HepG2 (cell line): Measurements from ENCODE around the gene TMEM139. TPM values are rescaled to one million over a fixed set of nuclear protein-coding genes. Genes with fewer than 3 reads are reported as not detected.

ENCODE experiments used
- ATAC-seq: fragments of 200-7000 bp; cut with Tn5 transposase; 3 replicates; pipeline ENCODE4 v1.9.1; 2020; ENCODE audit warnings: mild to moderate bottlenecking, moderate library complexity
- BruUV-seq: library from RNA; stranded (reverse); fragments of 400-500 nt; replicated peaks from 2 replicates; lab custom pipeline; 2021; lab: Mats Ljungman, UMichigan
- CTCF ChIA-PET: fragments of 300-600 bp; formaldehyde crosslinking; extraction: SDS; loops from one replicate; lab custom pipeline; 2021; ENCODE audit warnings: low total read pairs, inconsistent platforms, low intra/inter-chr PET ratio; lab: Yijun Ruan, JAX
- POLR2A ChIA-PET: fragments of 350-600 bp; sonication (Branson Sonifier 250); formaldehyde crosslinking; loops from one replicate; lab custom pipeline; 2020; ENCODE audit warnings: antibody characterized with exemption, inconsistent platforms; lab: Yijun Ruan, JAX
- DNase-seq: peaks from one replicate; pipeline ENCODE4 v3.0.0-alpha.2; 2015; ENCODE audit warnings: low spot score
- FAIRE-seq: peaks from 3 replicates; lab custom pipeline; 2011; peaks lifted over from hg19 to GRCh38; lab: Jason Lieb, UNC
- H2AFZ ChIP-seq: one replicate; pipeline ENCODE4 v1.6.1; 2011; ENCODE audit warnings: low read length, inconsistent platforms
- H3K27ac ChIP-seq: fragments of 300-600 bp; 3 replicates; pipeline ENCODE4 v1.8.0; 2011; ENCODE audit warnings: mixed run types, mild to moderate bottlenecking, mixed read lengths, low read length, inconsistent platforms; ENCODE audit not compliant: insufficient read depth; ENCODE audit errors: extremely low read length
- H3K27me3 ChIP-seq, 2 experiments: fragments of 200-600 bp in 1 of 2; 2 replicates in 1 of 2; 3 replicates in 1 of 2; pipeline versions ENCODE4 v1.6.0 to v1.8.0; 2011; ENCODE audit warnings: low read length in 2 of 2, mild to moderate bottlenecking in 2 of 2, moderate library complexity in 2 of 2, inconsistent platforms in 1 of 2; ENCODE audit not compliant: insufficient read depth in 2 of 2, control insufficient read depth in 1 of 2
- H3K36me3 ChIP-seq, 2 experiments: fragments of 200-600 bp in 1 of 2; replicated peaks in 1 of 2; 2 replicates in 1 of 2; 3 replicates in 1 of 2; pipeline versions ENCODE4 v1.5.1 to v1.8.0; 2011; ENCODE audit warnings: low read length in 2 of 2, inconsistent platforms in 1 of 2; ENCODE audit not compliant: insufficient read depth in 2 of 2, control insufficient read depth in 1 of 2
- H3K4me1 ChIP-seq: 2 replicates; pipeline ENCODE4 v1.5.1; 2012; ENCODE audit warnings: low read length, inconsistent platforms; ENCODE audit not compliant: insufficient read depth
- H3K4me2 ChIP-seq: 2 replicates; pipeline ENCODE4 v1.6.0; 2011; ENCODE audit warnings: low read depth, low read length, inconsistent platforms
- H3K4me3 ChIP-seq, 3 experiments: fragments of 200-600 bp in 1 of 3; sonication (generic), shearing (Covaris generic) in 1 of 3; replicated peaks in 1 of 3; 2 replicates each; pipeline ENCODE4 v1.5.1; 2011 to 2016; ENCODE audit warnings: low read length in 3 of 3, inconsistent platforms in 2 of 3, low read depth in 2 of 3, mild to moderate bottlenecking in 2 of 3, control low read depth in 1 of 3, mixed read lengths in 1 of 3; ENCODE audit not compliant: insufficient read depth in 1 of 3
- H3K79me2 ChIP-seq: one replicate; pipeline ENCODE4 v1.6.1; 2011; ENCODE audit warnings: low read length, inconsistent platforms; ENCODE audit not compliant: insufficient read depth
- H3K9ac ChIP-seq: 2 replicates; pipeline ENCODE4 v1.6.0; 2011; ENCODE audit warnings: mild to moderate bottlenecking, low read depth, low read length, inconsistent platforms; ENCODE audit not compliant: insufficient read depth
- H3K9me3 ChIP-seq: 2 replicates; pipeline ENCODE4 v1.5.1; 2012; ENCODE audit warnings: mild to moderate bottlenecking, low read length
- H4K20me1 ChIP-seq: 2 replicates; pipeline ENCODE4 v1.6.0; 2011; ENCODE audit warnings: inconsistent platforms, mild to moderate bottlenecking, low read length, moderate library complexity; ENCODE audit not compliant: insufficient read depth
- MTF1 ChIP-seq: sonication (generic); formaldehyde crosslinking; IDR thresholded peaks from 2 replicates; pipeline ENCODE4 v1.5.0; 2020; ENCODE audit warnings: missing genetic modification reagents
- PCBP2 ChIP-seq: fragments of 200-400 bp; formaldehyde crosslinking; optimal IDR thresholded peaks from 2 replicates; pipeline ENCODE3; 2018; ENCODE audit warnings: low read length, low read depth; ENCODE audit not compliant: poor library complexity, severe bottlenecking
- WGBS: methylation state at CpG from one replicate; pipeline ENCODE4 v1.1.6; 2017; ENCODE audit warnings: low lambda C conversion rate; 5-methylcytosine and 5-hydroxymethylcytosine counted together
- in situ Hi-C: cut with HindIII; loops from 2 replicates; pipeline ENCODE4 v1.10.0; 2017; ENCODE audit warnings: low pct_unique_long_range_greater_than_20kb; ENCODE audit not compliant: extremely low pct_ligation_motif_present
- intact Hi-C: fragments of 100-400 bp; cut with micrococcal nuclease; formaldehyde crosslinking; loops from one replicate; pipeline ENCODE4 v1.10.0; 2022; ENCODE audit not compliant: unreplicated experiment
- polyA plus RNA-seq, 8 experiments: library from polyadenylated mRNA; depleted of rRNA in 3 of 8; stranded (reverse) in 7 of 8; unstranded in 1 of 8; fragments of >200 nt; fragmentation: Illumina TruSeq in 4 of 8; extraction: Trizol in 4 of 8; gene quantifications; 2 replicates each; pipeline versions ENCODE4 v1.2.1 to v1.2.3, GENCODE V29; 2011 to 2016; ENCODE audit warnings: low read depth in 4 of 8, missing spikeins in 1 of 8, mixed read lengths in 1 of 8; ENCODE audit not compliant: insufficient read depth in 1 of 8
- total RNA-seq, 5 experiments: library from RNA; depleted of rRNA; stranded (reverse); fragments of >200 nt; fragmentation: Illumina TruSeq; extraction: Trizol; gene quantifications; 2 replicates each; pipeline ENCODE4 v1.2.3, GENCODE V29; 2016; ENCODE audit warnings: low read depth in 1 of 5
- TF ChIP-seq, protein P1 (sequence below): sonication (generic); formaldehyde crosslinking; IDR thresholded peaks from 2 replicates; pipeline ENCODE4 v1.8.1; 2023; ENCODE audit warnings: missing genetic modification reagents, inconsistent platforms, borderline replicate concordance
- TF ChIP-seq, protein P2 (sequence below): sonication (generic); formaldehyde crosslinking; IDR thresholded peaks from 2 replicates; pipeline ENCODE4 v1.5.0; 2020; ENCODE audit warnings: mild to moderate bottlenecking, missing genetic modification reagents, moderate library complexity

Gene TMEM139
- total and polyA plus RNA-seq, 2 of the 13 experiments (the other 11 are each of a cell fraction or from before 2014, with no cell fraction given): 7.9 to 14.0 TPM

DNA sequence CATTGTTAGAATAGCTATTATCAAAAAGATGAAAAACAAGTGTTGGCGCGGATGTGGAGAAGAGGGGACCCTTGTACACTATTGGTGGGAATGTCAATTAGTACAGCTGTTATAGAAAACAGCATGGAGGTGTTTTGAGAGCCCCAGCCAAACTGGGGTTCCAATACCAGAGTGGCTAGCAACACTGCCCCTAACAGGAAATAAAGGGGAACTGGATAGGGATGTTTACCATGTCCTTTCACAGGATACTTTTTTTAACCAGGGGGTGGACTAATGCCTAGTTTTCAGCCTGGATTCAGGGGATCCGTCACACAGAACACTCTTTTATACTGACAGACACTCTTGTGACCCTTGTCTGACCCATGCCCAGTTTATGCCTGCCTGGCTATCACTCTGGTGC lies 28.4 kb upstream of the TMEM139 start:
- no TSS peak for BruUV-seq
- no peak for DNase-seq
- Histone ChIP-seq H2AFZ (no peak overlapping the region), H3K36me3 (no peaks in the 10 kb centered on the region), H3K4me1 (peaks cover 17% of the 10 kb centered on the region), H3K4me3 (no peak overlapping the region), H4K20me1 (no peaks in the 10 kb centered on the region), H3K79me2 (no peaks in the 10 kb centered on the region), H3K27ac (no peak overlapping the region), H3K9ac (no peak overlapping the region), H3K4me2 (no peak overlapping the region), H3K9me3 (no peaks in the 10 kb centered on the region), H3K27me3 (no peaks in the 10 kb centered on the region)
- ATAC-seq: peak; percentile 50; the same call in 2 of the 3 replicates
- FAIRE-seq: no peak
- CTCF ChIA-PET: no interaction called here
- in situ Hi-C loops: no loop called here
- intact Hi-C loops: no loop called here
- TF ChIP-seq MTF1 (CRISPR knock-in tag): no peak
- TF ChIP-seq, protein P1, sequence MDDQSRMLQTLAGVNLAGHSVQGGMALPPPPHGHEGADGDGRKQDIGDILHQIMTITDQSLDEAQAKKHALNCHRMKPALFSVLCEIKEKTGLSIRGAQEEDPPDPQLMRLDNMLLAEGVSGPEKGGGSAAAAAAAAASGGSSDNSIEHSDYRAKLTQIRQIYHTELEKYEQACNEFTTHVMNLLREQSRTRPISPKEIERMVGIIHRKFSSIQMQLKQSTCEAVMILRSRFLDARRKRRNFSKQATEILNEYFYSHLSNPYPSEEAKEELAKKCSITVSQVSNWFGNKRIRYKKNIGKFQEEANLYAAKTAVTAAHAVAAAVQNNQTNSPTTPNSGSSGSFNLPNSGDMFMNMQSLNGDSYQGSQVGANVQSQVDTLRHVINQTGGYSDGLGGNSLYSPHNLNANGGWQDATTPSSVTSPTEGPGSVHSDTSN (CRISPR knock-in tag): no peak
- TF ChIP-seq, protein P2, sequence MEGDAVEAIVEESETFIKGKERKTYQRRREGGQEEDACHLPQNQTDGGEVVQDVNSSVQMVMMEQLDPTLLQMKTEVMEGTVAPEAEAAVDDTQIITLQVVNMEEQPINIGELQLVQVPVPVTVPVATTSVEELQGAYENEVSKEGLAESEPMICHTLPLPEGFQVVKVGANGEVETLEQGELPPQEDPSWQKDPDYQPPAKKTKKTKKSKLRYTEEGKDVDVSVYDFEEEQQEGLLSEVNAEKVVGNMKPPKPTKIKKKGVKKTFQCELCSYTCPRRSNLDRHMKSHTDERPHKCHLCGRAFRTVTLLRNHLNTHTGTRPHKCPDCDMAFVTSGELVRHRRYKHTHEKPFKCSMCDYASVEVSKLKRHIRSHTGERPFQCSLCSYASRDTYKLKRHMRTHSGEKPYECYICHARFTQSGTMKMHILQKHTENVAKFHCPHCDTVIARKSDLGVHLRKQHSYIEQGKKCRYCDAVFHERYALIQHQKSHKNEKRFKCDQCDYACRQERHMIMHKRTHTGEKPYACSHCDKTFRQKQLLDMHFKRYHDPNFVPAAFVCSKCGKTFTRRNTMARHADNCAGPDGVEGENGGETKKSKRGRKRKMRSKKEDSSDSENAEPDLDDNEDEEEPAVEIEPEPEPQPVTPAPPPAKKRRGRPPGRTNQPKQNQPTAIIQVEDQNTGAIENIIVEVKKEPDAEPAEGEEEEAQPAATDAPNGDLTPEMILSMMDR (CRISPR knock-in tag): 0 out of 2 replicates have a peak, but pooled peaks have one; percentile 5
- WGBS: 65% methylated on average over 3 of the region's 3 CpGs
- POLR2A ChIA-PET: no interaction called here

DNA sequence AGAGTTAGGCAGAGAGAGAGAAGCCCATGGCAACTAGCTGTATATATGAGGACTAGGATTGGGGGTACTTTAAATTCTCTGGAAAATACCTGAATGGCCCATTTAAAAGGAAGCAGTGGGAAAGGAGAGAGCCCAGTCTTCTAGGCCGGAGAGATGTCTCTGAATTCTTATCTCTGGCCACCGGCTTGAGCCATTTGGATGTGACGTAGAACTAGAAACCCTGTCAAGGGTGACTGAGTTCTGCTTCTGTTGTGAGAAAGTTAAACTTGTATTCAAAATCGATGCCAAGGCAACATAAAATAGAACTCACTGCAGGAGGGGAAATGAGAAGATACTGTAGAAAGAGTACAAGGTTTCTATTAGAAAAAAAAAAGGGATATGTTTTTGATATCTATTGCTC lies 27.8 kb upstream of the TMEM139 start:
- POLR2A ChIA-PET: no interaction called here
- in situ Hi-C loops: no loop called here
- Histone ChIP-seq H3K27ac (no peak overlapping the region), H3K9ac (no peak overlapping the region), H3K4me2 (no peak overlapping the region), H2AFZ (no peak overlapping the region), H3K9me3 (no peaks in the 10 kb centered on the region), H3K79me2 (no peaks in the 10 kb centered on the region), H3K36me3 (no peaks in the 10 kb centered on the region), H4K20me1 (no peaks in the 10 kb centered on the region), H3K4me3 (no peak overlapping the region), H3K27me3 (no peaks in the 10 kb centered on the region), H3K4me1 (peaks cover 17% of the 10 kb centered on the region)
- FAIRE-seq (no peak), DNase-seq (no peak), ATAC-seq (no peak)
- intact Hi-C loops: no loop called here
- no TSS peak for BruUV-seq
- 31% methylated on average over 4 of the region's 4 CpGs for WGBS
- CTCF ChIA-PET: no interaction called here
- TF ChIP-seq PCBP2: no peak
